Neuronal stem cell (in vitro differentiated cells): Measurements from ENCODE around the gene EMILIN1.
A peak's percentile ranks its signal among the peaks of the same experiment; 100 is the strongest.

Experiments used
- DNase-seq: peaks from one replicate; pipeline ENCODE4 v3.0.0-alpha.2; 2013; ENCODE audit warnings: low spot score
- H2AFZ ChIP-seq: one replicate; pipeline ENCODE4 v1.6.1; 2013; ENCODE audit warnings: mild to moderate bottlenecking, low read length, inconsistent platforms
- H2AK5ac ChIP-seq: 2 replicates; pipeline ENCODE4 v1.6.1; 2013; ENCODE audit warnings: low read depth, mild to moderate bottlenecking, inconsistent platforms, low read length, moderate library complexity, mixed read lengths
- H2BK120ac ChIP-seq: 2 replicates; pipeline ENCODE4 v1.6.1; 2013; ENCODE audit warnings: low read depth, mild to moderate bottlenecking, inconsistent platforms, low read length, moderate library complexity, mixed read lengths
- H2BK12ac ChIP-seq: one replicate; pipeline ENCODE4 v1.6.1; 2013; ENCODE audit warnings: low read length, inconsistent platforms
- H2BK15ac ChIP-seq: 2 replicates; pipeline ENCODE4 v1.6.1; 2013; ENCODE audit warnings: mild to moderate bottlenecking, low read length, inconsistent platforms, mixed read lengths
- H2BK5ac ChIP-seq: one replicate; pipeline ENCODE4 v1.6.1; 2013; ENCODE audit warnings: inconsistent platforms, mild to moderate bottlenecking, low read length, moderate library complexity
- H3K14ac ChIP-seq: one replicate; pipeline ENCODE4 v1.6.1; 2013; ENCODE audit warnings: low read length, inconsistent platforms
- H3K18ac ChIP-seq: 2 replicates; pipeline ENCODE4 v1.6.1; 2013; ENCODE audit warnings: low read length, inconsistent platforms
- H3K23ac ChIP-seq: 2 replicates; pipeline ENCODE4 v1.6.1; 2013; ENCODE audit warnings: low read depth, mild to moderate bottlenecking, mixed read lengths, low read length, inconsistent platforms; ENCODE audit not compliant: poor library complexity
- H3K27ac ChIP-seq: replicated peaks from 3 replicates; pipeline ENCODE4 v1.5.1; 2013; ENCODE audit warnings: low read length, inconsistent platforms
- H3K27me3 ChIP-seq, 3 experiments: 2 replicates each; pipeline ENCODE4 v1.6.1; 2013; ENCODE audit warnings: low read length in 3 of 3, mild to moderate bottlenecking in 2 of 3, inconsistent platforms in 1 of 3, low read depth in 1 of 3, mixed read lengths in 1 of 3, moderate library complexity in 1 of 3; ENCODE audit not compliant: control insufficient read depth in 3 of 3, insufficient read depth in 3 of 3
- H3K36me3 ChIP-seq, 2 donors: replicated peaks in 1 of 2; 2 replicates each; pipeline ENCODE4 v1.6.1; 2013; ENCODE audit warnings: low read length in 2 of 2; ENCODE audit not compliant: control insufficient read depth in 2 of 2, insufficient read depth in 2 of 2
- H3K4ac ChIP-seq: 2 replicates; pipeline ENCODE4 v1.6.1; 2013; ENCODE audit warnings: inconsistent platforms, mild to moderate bottlenecking, low read length, moderate library complexity
- H3K4me1 ChIP-seq, 2 donors: 1 replicate in 1 of 2; 2 replicates in 1 of 2; pipeline ENCODE4 v1.6.1; 2013; ENCODE audit warnings: low read length in 2 of 2, low read depth in 1 of 2; ENCODE audit not compliant: control insufficient read depth in 2 of 2, insufficient read depth in 1 of 2
- H3K4me2 ChIP-seq: one replicate; pipeline ENCODE4 v1.6.1; 2013; ENCODE audit warnings: mild to moderate bottlenecking, low read length, inconsistent platforms; ENCODE audit not compliant: insufficient read depth, poor library complexity, severe bottlenecking
- H3K4me3 ChIP-seq, 2 donors: 2 replicates each; pipeline ENCODE4 v1.5.1; 2013; ENCODE audit warnings: low read length in 2 of 2, mild to moderate bottlenecking in 2 of 2, inconsistent platforms in 1 of 2, moderate library complexity in 1 of 2
- H3K79me1 ChIP-seq: one replicate; pipeline ENCODE4 v1.6.1; 2013; ENCODE audit warnings: low read depth, mild to moderate bottlenecking, inconsistent platforms, low read length, moderate library complexity
- H3K9ac ChIP-seq: one replicate; pipeline ENCODE4 v1.6.1; 2013; ENCODE audit warnings: mild to moderate bottlenecking, low read depth, low read length, inconsistent platforms; ENCODE audit not compliant: poor library complexity
- H3K9me3 ChIP-seq, 2 donors: replicated peaks in 1 of 2; 2 replicates each; pipeline versions ENCODE3 to v1.6.1; 2013; ENCODE audit warnings: low read length in 2 of 2, mild to moderate bottlenecking in 2 of 2, inconsistent platforms in 1 of 2, low read depth in 1 of 2, mixed read lengths in 1 of 2, moderate library complexity in 1 of 2; ENCODE audit not compliant: control insufficient read depth in 2 of 2, insufficient read depth in 1 of 2
- H4K8ac ChIP-seq: one replicate; pipeline ENCODE4 v1.6.1; 2013; ENCODE audit warnings: low read depth, mild to moderate bottlenecking, inconsistent platforms, low read length, moderate library complexity
- H4K91ac ChIP-seq: one replicate; pipeline ENCODE4 v1.6.1; 2013; ENCODE audit warnings: low read length, low read depth, mild to moderate bottlenecking, inconsistent platforms; ENCODE audit not compliant: poor library complexity
- WGBS, 2 donors: extraction: QIAGEN DNeasy Blood & Tissue Kit; methylation state at CpG; one replicate each; pipeline ENCODE4 v1.1.7; 2013; ENCODE audit warnings: missing lambda C conversion rate in 2 of 2, mixed read lengths in 1 of 2; ENCODE audit not compliant: insufficient read length in 2 of 2, insufficient replicate concordance in 1 of 2; ENCODE audit errors: extremely low coverage in 2 of 2; 5-methylcytosine and 5-hydroxymethylcytosine counted together

Gene EMILIN1

GRCh38 chr2:27033253-27033852 lies 45.1 kb upstream of the EMILIN1 start:
- Histone ChIP-seq H2BK15ac (no peak overlapping the region), H4K8ac (peak overlapping the region; percentile 43), H2AK5ac (peak overlapping the region; percentile 64), H2BK12ac (no peak overlapping the region), H3K36me3 (peaks cover 28 to 63% of the 10 kb centered on the region in 2 donors), H3K9ac (peak overlapping the region; percentile 93), H3K18ac (peak overlapping the region; percentile 58), H3K14ac (no peak overlapping the region), H4K91ac (no peak overlapping the region), H2BK5ac (peak overlapping the region; percentile 27), H3K9me3 (no peaks in the 10 kb centered on the region), H3K79me1 (no peaks in the 10 kb centered on the region), H3K4me2 (peak overlapping the region; percentile 85), H3K4me1 (peaks cover 4 to 5% of the 10 kb centered on the region in 2 donors), H2BK120ac (peak overlapping the region; percentile 53), H2AFZ (peak overlapping the region; percentile 95), H3K4ac (no peak overlapping the region), H3K4me3 (peak overlapping the region; percentile 87 to 94), H3K23ac (peak overlapping the region; percentile 60), H3K27ac (no peak overlapping the region), H3K27me3 (no peaks in the 10 kb centered on the region)
- DNase-seq = no peak
- no CpG with 5 or more reads among the region's 11 CpGs for WGBS, 2 donors

- Histone ChIP-seq H4K8ac (no peak overlapping the region), H3K4me3 (no peak overlapping the region), H3K23ac (no peak overlapping the region), H3K9me3 (no peaks in the 10 kb centered on the region), H2BK5ac (no peak overlapping the region), H2AK5ac (no peak overlapping the region), H3K36me3 (peaks cover 52 to 78% of the 10 kb centered on the region in 2 donors), H2BK120ac (no peak overlapping the region), H3K4me2 (no peak overlapping the region), H3K4me1 (peaks cover 4 to 5% of the 10 kb centered on the region in 2 donors), H3K9ac (no peak overlapping the region), H3K27me3 (no peaks in the 10 kb centered on the region), H3K14ac (no peak overlapping the region), H2AFZ (no peak overlapping the region), H3K27ac (no peak overlapping the region), H2BK12ac (no peak overlapping the region), H3K79me1 (no peaks in the 10 kb centered on the region), H2BK15ac (no peak overlapping the region), H3K18ac (no peak overlapping the region), H3K4ac (no peak overlapping the region), H4K91ac (no peak overlapping the region)
- no CpG with 5 or more reads among the region's 6 CpGs for WGBS, 2 donors
- DNase-seq = no peak
These were observed 40.4 kb upstream of the EMILIN1 start for GRCh38 chr2:27038012-27038411.

- H3K27ac ChIP-seq = no peak overlapping the region
- H3K23ac ChIP-seq = peak overlapping the region; percentile 13
- no peak overlapping the region for H2BK12ac ChIP-seq
- H3K4me3 ChIP-seq = no peak overlapping the region
- H2BK5ac ChIP-seq = no peak overlapping the region
- no peaks in the 10 kb centered on the region for H3K79me1 ChIP-seq
- no peaks in the 10 kb centered on the region for H3K9me3 ChIP-seq
- H3K27me3 ChIP-seq = no peaks in the 10 kb centered on the region
- H2BK15ac ChIP-seq = no peak overlapping the region
- peak overlapping the region; percentile 26 for H3K9ac ChIP-seq
- no peak overlapping the region for H3K4ac ChIP-seq
- H3K14ac ChIP-seq = no peak overlapping the region
- no peak for DNase-seq
- H4K91ac ChIP-seq = no peak overlapping the region
- H3K36me3 ChIP-seq = peaks cover 52 to 78% of the 10 kb centered on the region in 2 donors
- H2BK120ac ChIP-seq = no peak overlapping the region
- no peak overlapping the region for H2AFZ ChIP-seq
- H4K8ac ChIP-seq = no peak overlapping the region
- H3K18ac ChIP-seq = no peak overlapping the region
- H3K4me2 ChIP-seq = no peak overlapping the region
- WGBS, 2 donors = no CpG with 5 or more reads among the region's 17 CpGs
- H3K4me1 ChIP-seq = peaks cover 0 to 1% of the 10 kb centered on the region in 2 donors
- H2AK5ac ChIP-seq = no peak overlapping the region
These were observed 39.6 kb upstream of the EMILIN1 start for GRCh38 chr2:27038631-27039339.

- no peak overlapping the region for H3K4me3 ChIP-seq
- H3K14ac ChIP-seq = no peak overlapping the region
- no peaks in the 10 kb centered on the region for H3K27me3 ChIP-seq
- H3K36me3 ChIP-seq = peaks cover 52 to 78% of the 10 kb centered on the region in 2 donors
- WGBS, 2 donors = no CpG with 5 or more reads among the region's 6 CpGs
- no peak overlapping the region for H3K4ac ChIP-seq
- H3K4me2 ChIP-seq = no peak overlapping the region
- H2AFZ ChIP-seq = no peak overlapping the region
- no peaks in the 10 kb centered on the region for H3K9me3 ChIP-seq
- H2BK120ac ChIP-seq = no peak overlapping the region
- H2BK12ac ChIP-seq = no peak overlapping the region
- no peak overlapping the region for H2BK15ac ChIP-seq
- H4K91ac ChIP-seq = no peak overlapping the region
- no peak overlapping the region for H2BK5ac ChIP-seq
- no peak overlapping the region for H2AK5ac ChIP-seq
- no peak for DNase-seq
- no peaks in the 10 kb centered on the region for H3K4me1 ChIP-seq
- H4K8ac ChIP-seq = no peak overlapping the region
- H3K79me1 ChIP-seq = no peaks in the 10 kb centered on the region
- peak overlapping the region; percentile 38 for H3K23ac ChIP-seq
- no peak overlapping the region for H3K18ac ChIP-seq
- no peak overlapping the region for H3K27ac ChIP-seq
- peak overlapping the region; percentile 31 for H3K9ac ChIP-seq
These were observed 39.0 kb upstream of the EMILIN1 start for GRCh38 chr2:27039426-27039825.
